8988T (cell line): ENCODE results near the gene CZIB.
A peak's percentile ranks its signal among the peaks of the same experiment; 100 is the strongest.
"Not testable (repeated sequence)": the region's sequence is repeated elsewhere in the genome, so short reads cannot be mapped to it uniquely, and the experiment has no call there.

Experiments
- DNase-seq: peaks from one replicate; pipeline ENCODE4 v3.0.0; 2011

Gene CZIB

GRCh38 chr1:53188099-53188498 is 32.3 kb downstream of the CZIB start:
- DNase-seq, result no peak

- DNase-seq, result no peak
These were observed 33.0 kb downstream of the CZIB start for GRCh38 chr1:53187401-53187800.

GRCh38 chr1:53186533-53186932 is 33.9 kb downstream of the CZIB start:
- no peak for DNase-seq

- DNase-seq, result not testable (repeated sequence)
These were observed 34.5 kb downstream of the CZIB start for GRCh38 chr1:53185955-53186297.

- no peak for DNase-seq
These were observed 37.1 kb downstream of the CZIB start for GRCh38 chr1:53183095-53183990.

GRCh38 chr1:53182716-53183094 is 37.7 kb downstream of the CZIB start:
- DNase-seq, result no peak

- peak; percentile 37 for DNase-seq
These were observed 38.3 kb downstream of the CZIB start for GRCh38 chr1:53182111-53182593.

GRCh38 chr1:53180951-53181350 is 39.5 kb downstream of the CZIB start:
- no peak for DNase-seq

- DNase-seq, result no peak
These were observed 40.2 kb downstream of the CZIB start for GRCh38 chr1:53180226-53180625.

GRCh38 chr1:53176452-53177208 is 43.8 kb downstream of the CZIB start:
- DNase-seq, result no peak

- DNase-seq, result no peak
These were observed 45.2 kb downstream of the CZIB start for GRCh38 chr1:53174971-53175913.

- DNase-seq, result peak; percentile 38
These were observed 47.9 kb downstream of the CZIB start for GRCh38 chr1:53172426-53173128.

GRCh38 chr1:53166912-53167311 is 53.5 kb downstream of the CZIB start:
- DNase-seq, result no peak

- DNase-seq, result no peak
These were observed 54.1 kb downstream of the CZIB start for GRCh38 chr1:53166366-53166765.

- no peak for DNase-seq
These were observed 54.9 kb downstream of the CZIB start for GRCh38 chr1:53165408-53165961.
